Effector CD4-positive, alpha-beta T cell (primary cell): Measurements from ENCODE around the gene GNB4.

ENCODE experiments used
- DNase-seq: peaks from one replicate; pipeline ENCODE4 v3.0.0-alpha.2; 2020
- total RNA-seq: gene quantifications from one replicate; lab custom pipeline; 2026; lab: John Stamatoyannopoulos, UW

GNB4 gene
- total RNA-seq = 1.5 reads per million

DNA sequence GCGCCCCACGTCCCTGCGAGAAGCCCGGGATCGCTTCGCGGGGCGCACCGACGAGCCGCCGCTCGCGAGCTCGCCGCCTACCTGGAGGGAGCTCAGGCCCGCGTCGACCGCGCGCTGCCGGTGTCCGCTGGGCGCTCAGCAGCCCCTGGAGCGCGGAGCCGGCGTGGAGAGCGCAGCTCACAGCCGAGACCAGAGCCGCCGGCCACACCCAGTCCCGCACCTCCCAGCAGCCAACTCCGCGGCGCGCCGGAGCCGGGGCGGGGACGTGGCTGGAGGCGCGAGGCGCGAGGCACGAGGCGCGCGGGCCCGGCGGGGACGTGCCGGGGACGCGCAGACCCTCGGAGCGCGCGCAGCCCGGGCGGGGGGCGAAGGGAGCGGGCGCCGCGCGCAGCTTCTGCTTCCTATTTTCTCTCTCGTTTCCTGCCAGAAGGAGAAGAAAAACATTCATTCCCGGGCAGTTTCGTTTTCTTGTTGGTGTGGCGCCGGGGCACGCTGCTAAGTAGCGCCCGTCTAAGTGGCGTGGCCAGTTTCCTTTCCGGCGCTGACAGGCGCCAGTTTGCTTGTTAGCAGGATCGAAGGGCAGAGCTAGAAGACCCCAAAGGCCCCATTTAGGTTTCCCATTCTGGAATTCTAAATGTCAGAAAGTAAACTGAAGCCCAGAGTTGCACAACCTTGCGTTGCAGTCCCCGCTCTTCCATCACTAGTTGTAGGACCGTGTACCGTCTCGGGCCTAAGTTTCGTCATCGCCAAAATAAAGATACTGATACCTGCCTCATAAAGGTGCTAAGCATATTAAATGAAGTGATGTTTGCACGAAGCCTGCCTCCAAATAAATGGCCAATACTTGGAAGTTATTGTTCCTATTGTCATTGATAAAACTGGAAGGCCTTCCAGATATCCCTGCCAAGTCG is at the start of gene GNB4:
Gene GNB4, minus strand, starts transcription at position 206 of the 911 bp plus-strand sequence. CDS start 25,270 bp downstream, outside the sequence.
- DNase-seq = peak; percentile 4

DNA sequence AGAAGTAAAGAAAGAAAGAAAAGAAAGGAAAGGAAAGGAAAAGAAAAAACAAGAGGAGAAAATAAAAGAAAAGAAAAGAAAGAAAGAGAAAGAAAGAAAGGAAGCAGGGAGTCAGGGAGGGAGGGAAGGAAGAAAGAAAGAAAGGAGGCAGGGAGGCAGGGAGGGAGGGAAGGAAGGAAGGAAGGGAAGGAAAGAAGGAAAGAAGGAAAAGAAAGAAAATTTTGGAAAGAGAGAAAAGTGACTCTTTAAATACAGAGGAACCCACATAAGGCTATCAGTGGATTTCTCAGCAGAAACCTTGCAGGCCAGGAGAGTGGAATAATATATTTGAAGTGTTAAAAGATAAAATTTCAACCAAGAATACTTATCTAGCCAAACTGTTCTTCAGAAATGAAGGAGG is 44.2 kb upstream of the GNB4 start:
- no peak for DNase-seq

DNA sequence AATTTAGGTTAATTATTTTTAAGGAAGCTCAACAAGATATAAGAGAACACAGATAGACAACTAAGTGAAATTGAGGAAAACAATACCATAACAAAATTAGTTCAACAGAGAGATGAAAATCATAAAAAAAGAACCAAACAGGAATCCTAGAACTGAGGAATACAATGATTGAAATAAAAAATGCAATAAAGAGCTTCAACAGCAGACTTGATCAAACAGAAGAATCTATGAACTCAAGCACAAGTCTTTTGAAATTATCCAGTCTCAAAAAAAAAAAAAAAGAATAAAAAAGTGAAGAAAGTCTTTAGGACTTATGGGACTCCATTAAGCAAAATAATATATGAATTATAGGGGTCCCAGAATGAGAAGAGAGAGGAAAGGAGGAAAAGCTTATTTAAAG is 42.0 kb upstream of the GNB4 start:
- DNase-seq = no peak

DNA sequence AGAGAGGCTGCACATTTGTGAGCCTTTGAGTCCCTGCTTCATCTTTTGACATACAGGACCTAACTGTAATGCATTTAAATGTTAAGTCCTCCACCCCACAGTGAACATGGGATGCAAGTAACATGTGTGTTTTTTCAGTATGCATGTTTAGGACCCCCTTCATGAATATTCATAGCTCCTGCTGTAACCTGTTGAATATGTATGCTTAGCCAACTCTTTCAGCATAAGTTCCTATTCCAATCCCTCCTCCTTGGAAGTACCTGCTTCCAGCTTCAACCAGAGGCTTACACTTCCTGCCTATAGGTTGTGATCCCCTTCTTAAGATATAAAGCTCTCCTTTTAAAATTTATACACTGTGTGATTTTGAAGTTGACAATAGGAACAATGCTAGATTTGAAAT is 36.9 kb upstream of the GNB4 start:
- no peak for DNase-seq

DNA sequence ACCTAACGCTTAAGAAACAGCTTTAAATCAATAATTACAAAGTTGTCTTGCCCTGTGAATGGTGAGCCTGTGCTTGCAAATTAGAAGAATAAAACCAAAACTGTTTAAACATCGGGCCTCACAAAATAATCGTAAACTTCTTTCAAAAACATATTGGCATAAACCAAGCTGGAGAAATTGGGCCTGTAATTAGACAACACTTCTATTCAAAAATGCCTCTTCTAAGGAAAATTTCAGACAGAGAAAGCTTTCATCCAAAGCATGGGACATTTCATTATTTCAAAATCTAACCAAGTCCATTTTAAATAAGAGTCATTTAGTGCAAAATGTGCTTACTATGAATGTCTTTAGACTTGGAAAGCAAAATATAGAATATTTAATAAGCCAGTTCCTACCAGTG is 35.5 kb upstream of the GNB4 start:
- DNase-seq = no peak

DNA sequence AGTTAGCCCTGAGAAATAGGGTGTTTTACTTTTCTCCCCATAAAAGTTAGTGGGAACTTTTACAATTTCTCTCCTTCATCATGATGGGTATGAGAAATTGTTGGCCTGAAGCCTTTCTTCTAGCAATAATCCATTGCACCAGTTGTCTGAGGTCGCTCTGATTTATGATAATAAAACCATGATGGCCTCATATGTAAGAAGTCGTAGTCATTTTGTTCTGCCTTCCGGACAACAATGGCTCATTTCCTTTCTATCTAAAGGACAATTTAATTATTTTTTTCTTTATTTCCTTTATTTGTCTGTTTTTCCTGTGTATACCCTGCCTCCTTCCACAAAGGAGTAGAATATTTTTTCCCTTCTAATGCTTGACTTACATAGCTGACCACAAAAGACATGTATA is 31.6 kb upstream of the GNB4 start:
- DNase-seq = no peak

DNA sequence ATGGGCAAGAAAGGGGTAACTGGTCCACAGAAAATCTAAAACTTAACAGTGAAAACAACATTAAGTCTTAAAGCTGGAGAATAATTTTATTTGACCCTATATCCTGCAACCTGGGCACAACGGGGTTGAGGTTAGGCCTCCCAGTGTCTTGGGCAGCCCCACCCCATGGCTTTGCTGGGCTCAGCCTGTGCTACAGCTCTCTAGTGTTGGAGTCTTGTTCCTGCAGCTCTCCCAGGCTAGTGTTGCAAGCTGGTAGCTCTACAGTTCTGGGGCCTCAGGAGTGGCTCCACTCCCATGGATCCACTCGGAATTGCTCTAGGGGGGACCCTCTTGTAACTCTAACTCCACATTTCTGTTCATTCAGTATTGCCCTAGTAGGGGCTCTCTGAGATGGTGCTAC is 24.9 kb upstream of the GNB4 start:
- DNase-seq = no peak

DNA sequence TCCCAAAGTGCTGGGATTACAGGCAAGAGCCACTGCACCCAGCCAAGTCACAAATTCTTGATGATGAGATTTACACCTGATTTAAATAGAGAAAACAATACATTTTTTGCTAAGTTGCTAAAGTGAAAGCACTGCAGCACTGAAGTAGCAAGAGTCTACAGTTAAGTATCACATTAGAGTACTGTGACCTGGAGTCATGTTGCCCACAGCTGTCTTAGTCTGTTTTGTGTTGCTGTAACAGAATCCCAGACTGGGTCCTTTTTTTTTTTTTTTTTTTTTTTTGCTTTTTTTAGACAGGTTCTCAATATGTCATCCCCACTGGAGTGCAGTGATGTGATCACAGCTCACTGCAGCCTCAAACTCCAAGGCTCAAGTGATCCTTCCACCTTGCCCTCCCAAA is 23.2 kb upstream of the GNB4 start:
- DNase-seq = no peak

DNA sequence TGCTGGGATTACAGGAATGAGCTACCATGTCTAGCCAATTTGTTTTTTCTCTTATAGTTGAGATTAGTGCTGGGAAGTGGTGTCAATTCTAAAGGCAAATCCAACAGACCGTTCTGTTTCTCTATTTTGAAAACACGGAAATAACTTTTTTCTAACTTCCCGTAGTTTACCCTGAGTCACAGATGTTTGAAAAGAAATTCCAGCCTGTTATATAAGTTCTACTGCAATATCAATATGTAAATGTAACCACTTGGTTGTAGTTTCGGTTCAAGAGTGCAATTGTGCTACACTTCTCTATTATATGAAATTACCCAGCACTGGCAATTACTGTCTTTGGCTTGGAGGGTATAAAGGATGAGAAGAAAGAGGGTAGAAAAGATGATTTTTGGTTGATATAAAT is 22.3 kb upstream of the GNB4 start:
- DNase-seq = no peak

DNA sequence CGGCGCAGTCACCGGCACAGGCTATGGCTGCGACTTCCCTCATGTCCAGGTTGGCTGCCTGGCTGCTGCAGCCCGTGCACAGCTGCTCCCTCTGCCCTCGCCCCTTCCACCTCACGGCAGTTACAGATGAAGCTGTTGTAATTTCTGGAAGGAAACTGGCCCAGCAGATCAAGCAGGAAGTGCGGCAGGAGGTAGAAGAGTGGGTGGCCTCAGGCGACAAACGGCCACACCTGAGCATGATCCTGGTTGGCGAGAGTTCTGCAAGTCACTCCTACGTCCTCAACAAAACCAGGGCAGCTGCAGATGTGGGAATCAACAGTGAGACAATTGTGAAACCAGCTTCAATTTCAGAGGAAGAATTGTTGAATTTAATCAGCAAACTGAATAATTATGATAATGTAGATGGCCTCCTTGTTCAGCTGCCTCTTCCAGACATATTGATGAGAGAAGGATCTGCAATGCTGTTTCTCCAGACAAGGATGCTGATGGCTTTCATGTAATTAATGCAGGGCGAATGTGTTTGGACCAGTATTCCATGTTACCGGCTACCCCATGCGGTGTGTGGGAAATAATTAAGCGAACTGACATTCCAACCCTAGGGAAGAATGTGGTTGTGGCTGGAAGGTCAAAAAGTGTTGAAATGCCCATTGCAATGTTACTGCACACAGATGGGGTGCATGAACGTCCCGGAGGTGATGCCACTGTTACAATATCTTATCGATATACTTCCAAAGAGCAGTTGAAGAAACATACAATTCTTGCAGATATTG is 13.2 kb upstream of the GNB4 start:
- no peak for DNase-seq

DNA sequence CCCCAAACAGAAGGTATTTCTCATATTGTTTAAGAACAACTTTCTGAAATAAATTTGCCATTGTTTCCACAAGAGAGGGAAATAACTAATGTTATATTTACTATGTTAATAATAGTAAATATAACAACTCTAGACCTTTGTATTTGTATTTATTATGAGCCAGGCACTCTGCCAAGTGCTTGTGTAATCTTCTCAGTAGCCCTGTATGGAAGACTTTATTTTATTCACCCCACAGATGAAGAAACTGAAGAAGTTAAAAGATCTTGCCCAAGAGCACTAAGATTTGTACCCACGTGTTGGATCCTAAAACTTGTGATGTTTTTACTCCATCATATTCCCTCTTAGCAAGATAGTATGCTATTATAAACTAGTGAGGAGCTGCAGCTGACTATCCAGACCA is 12.0 kb upstream of the GNB4 start:
- no peak for DNase-seq

DNA sequence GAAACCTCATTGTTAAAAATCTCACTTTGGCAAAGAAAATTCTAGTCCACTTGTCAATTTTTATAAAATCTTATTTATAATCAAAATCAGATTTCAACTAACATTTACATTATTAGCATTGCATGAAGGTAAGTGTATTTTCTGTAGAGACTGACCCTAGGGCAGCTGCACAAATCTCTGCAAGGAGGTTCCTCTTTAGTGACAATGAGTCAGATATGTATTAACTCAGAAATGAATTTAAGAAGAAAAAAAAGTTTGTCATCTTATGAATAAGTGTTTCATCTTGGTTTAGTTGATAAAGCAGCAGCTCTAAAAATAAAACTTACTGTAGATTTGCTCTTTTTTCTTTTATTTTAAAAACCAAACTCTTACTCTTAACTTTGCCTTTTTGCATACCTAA is 9.0 kb upstream of the GNB4 start:
- no peak for DNase-seq

DNA sequence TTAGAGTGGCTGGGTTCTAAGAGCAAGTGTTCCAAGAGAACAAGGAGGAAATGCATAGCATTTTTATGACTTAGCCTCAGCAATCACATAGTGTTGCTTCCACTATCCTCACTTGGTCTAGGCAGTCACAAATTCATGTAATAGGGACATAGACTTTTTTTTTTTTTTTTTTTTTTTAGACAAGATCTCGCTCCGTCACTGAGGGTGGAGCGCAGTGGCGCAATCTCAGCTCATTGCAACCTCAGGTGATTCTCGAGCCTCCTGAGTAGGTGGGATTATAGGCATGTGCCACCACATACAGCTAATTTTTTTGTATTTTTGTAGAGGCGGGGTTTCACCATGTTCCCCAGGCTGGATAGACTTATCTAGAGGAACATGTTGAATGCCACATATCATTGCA is 4.7 kb upstream of the GNB4 start:
- no peak for DNase-seq

DNA sequence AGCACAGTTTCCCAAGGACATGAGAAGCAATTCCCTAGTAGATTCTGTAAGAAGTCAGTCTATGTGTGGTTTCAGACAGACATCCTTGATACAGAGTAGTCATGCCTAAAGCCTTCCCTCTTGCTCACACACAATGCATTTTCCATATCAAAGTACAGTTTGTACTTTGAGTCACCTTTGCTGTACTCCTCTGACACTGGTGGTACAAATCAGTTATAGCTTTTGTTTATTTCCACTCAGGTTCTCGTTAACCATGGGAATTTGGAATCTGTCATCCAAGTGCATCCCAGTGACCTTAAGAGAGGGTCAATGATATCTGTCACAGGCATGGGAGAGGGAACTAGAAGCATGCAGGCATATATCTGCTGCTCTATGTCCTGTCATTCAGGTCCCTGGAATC is 3.6 kb upstream of the GNB4 start:
- no peak for DNase-seq

DNA sequence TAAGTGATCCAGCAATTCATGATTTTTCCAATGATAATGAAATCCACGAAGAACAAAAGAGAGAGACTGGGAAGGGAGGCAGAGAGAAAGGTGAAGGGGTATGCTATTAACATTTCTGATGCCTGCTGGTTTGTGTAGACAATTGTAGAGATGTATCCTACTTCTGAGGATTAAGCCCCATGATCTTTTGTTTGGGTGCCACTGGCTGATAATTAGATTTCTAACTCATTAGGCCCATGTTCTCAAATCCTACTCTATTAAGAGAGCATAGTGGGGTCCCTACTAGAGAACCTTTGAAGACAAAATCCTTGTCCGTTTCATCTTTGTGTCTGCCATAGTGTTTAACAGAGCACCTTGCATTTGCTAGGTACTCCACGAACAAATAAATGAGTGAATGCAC is 2.7 kb upstream of the GNB4 start:
- no peak for DNase-seq

DNA sequence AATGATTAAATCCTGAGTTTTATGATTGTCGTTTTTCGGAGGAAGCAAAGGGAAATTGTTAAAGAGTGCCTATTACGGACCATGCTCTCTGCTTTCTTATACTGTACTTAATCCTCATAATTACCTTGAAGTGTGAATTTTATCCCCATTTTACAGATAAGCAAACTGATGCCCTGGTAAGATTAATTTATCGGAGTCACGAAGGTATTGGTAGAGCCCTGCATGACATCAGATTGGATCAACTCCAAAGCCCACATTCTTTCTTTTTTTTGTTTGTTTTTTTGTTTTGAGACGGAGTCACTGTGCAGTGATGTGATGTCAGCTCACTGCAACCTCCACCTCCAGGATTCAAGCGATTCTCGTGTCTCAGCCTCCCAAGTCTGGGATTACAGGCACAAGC is 1.6 kb upstream of the GNB4 start:
- DNase-seq = no peak

DNA sequence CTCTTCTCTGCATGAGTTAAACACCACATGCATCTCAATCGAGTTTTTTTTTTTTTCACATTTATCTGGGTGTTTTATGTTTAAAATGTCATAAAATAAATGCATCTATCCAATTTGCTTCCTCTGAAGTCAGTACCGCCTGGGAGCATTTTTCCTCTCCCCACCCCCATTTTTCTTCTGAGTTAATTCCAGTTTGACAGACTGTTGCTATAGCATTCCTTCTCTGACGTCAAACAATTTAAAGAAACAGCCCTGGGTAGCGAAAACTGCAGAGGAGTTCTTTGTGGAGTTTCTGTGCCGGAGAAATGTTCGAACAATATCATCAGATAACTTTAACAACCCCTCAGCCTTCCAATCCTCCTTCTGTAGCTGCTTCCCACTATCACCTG is 900 bp upstream of the GNB4 start:
- no peak for DNase-seq

DNA sequence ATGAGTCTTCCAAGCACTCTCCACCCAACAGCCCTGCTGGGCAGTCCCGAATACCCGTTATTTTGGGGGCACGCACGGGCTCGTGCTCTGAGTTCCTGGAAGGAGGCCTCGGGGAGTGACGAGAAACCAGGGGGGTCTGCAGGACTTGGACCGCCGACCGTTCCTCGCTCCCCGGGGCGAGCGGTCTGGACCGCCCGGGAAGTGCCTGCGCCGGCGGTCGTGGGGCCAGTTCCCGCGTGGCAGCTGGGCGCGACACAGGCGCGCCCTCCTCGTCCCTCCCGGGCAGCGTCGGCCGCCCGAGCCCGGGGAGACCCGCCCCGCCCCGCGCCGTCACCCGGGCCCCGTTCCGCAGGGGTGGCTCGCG is 387 bp downstream of the GNB4 start:
- no peak for DNase-seq

DNA sequence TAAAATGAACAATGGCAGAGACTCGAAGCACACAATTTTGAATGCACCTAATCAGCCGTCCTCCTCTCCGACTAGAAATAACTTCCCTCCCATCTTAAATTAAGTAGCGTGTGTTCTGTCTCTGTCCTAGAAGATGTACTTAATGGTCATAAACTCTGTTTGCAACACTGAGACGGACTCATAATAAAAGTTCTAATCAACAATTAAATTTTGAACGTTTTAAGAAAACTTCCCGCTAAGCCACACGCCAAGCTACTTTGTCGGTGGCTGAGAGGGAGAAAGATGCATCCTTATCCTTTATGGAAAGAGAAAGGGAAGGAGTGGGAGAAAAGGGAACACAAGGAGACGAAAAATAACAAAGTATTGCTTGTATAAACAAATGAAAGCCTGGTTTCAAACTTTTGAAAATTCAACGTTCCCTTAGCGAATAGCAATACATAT is 989 bp downstream of the GNB4 start:
- DNase-seq = no peak

DNA sequence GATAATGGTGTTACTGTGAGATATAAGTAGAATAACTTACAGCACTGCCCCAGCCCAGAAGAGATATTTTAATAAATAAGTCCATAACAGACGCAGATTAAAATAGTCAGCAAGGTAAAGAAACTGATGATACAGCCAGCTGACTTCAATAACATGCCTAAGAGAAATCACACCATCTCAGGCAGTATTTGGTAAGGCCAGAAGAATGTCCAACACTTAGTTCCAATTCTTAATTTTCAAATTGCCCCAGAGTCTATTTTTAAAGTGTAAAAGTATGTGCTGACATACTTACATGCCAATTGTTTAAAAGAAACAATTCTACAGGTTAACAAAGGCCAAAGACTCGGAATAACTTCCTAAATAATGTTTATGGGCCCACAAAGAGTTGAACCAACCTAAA is 1.6 kb downstream of the GNB4 start:
- DNase-seq = no peak

DNA sequence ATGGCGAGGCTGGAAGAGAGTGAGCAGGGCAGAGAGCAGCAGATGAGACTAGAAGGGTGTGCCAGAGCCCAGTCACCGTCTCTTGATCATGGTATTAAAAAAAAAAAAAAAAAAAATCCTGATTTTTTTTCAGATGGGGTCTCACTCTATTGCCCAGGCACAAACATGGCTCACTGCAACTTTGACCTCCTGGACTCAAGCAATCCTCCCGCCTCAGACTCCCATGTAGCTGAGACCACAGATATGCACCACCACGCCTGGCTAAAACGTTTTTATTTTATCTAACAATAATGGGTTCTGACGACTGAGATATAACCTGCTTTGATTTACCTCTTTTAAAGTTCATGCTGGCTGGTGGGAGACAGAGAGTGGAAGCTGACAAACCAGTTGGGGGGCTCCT is 4.0 kb downstream of the GNB4 start:
- no peak for DNase-seq

DNA sequence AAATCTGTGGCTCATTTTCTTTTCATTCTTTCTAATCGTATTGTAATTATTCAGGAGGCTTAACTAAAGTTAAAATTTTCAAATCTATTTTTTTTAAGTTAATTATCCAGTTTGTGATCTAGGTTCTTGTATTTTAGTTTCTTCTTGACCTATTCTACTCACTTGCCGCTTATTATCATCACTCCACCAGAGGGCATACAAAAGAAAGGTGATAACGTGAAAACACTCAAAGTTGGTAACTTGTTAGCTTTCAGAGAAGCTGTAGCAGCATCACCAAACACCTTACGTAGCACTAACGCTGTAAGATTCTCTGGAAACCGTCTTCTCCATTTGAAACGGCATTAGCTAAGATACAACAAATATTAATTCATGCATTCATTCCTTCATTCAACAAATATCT is 4.8 kb downstream of the GNB4 start:
- DNase-seq = no peak

DNA sequence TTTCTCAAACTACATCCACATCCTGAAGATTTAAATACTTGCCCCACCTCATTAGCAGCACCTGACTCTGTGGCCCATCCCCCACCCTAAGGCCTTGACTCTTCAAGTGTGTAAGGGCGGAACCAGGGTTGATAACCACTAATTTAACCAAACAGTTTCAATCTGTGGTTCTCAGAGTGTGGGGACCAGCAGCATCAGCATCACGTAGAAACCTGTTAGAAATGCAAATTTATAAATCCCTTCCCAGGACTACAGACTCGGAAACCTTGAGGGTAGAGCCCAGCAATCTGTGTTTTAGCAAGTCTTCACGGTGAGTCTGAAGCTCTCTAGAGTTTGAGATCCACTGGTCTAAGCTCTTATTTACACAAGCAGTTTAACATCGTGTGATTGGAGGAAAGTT is 12.4 kb downstream of the GNB4 start:
- DNase-seq = no peak

DNA sequence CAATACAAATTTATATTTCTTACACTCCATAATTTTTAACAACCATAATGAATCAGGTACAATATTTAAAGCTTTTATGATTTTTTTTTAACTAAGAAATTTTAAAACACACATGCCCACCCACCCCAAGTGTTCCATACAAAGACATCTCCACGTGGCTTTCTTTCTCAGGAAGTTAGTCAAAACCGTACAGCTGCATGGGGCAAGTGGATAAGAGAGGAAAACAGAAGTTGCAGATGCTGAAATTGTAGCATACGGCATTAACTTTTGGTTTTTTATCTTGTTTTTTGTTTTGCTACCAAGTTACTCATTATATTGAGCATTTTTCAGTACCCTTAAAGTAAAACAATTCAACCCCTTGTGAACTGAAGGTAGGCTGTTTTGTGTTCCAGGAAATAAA is 14.8 kb downstream of the GNB4 start:
- DNase-seq = no peak
